ENCODE results near the gene CLDND1. TPM values are rescaled to one million over a fixed set of nuclear protein-coding genes. Genes with fewer than 3 reads are reported as not detected.

The CLDND1 gene
- total RNA-seq, 2 experiments from 2014 or later: 190 to 198 TPM

DNA sequence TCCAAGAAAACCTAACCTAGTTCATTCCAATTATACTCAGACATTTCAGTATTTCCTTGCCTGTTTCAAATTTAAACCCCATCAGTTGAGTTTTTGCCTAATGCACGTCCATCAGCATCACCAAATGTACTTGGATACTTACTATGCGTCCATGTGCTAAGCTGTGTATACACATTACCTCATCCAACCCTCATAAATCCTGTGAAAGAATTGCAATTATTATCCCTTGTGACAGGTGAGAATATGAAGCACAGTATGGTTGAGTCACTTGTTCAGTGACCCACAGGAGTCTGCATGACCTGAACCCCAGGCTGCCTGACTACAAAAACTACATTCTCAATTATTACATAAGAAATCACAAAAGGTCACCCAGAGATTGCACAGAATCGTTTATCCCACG, 22.7 kb downstream of the CLDND1 start:
- H3K27me3 Mint-ChIP-seq: no peaks in the 10 kb centered on the region
- H3K27ac Mint-ChIP-seq: no peak overlapping the region
- DNase-seq (no peak), ATAC-seq (no peak)
- CTCF ChIA-PET: interaction anchor here (0.7 to 1.2 kb wide), 2 partner anchors 10 to 102 kb away, joined by 3 read pairs; no protein-coding TSS in a partner anchor
- intact Hi-C loops (cut with micrococcal nuclease): no loop called here
- H3K4me3 Mint-ChIP-seq: no peak overlapping the region
- H3K4me1 Mint-ChIP-seq (ENCODE audit: low read depth): peaks cover 16% of the 10 kb centered on the region
- no peaks in the 10 kb centered on the region for H3K9me3 Mint-ChIP-seq
- POLR2A ChIA-PET: no interaction called here
- H3K36me3 Mint-ChIP-seq (ENCODE audit: low read depth): peaks cover 11% of the 10 kb centered on the region
- TF ChIP-seq, protein P1, sequence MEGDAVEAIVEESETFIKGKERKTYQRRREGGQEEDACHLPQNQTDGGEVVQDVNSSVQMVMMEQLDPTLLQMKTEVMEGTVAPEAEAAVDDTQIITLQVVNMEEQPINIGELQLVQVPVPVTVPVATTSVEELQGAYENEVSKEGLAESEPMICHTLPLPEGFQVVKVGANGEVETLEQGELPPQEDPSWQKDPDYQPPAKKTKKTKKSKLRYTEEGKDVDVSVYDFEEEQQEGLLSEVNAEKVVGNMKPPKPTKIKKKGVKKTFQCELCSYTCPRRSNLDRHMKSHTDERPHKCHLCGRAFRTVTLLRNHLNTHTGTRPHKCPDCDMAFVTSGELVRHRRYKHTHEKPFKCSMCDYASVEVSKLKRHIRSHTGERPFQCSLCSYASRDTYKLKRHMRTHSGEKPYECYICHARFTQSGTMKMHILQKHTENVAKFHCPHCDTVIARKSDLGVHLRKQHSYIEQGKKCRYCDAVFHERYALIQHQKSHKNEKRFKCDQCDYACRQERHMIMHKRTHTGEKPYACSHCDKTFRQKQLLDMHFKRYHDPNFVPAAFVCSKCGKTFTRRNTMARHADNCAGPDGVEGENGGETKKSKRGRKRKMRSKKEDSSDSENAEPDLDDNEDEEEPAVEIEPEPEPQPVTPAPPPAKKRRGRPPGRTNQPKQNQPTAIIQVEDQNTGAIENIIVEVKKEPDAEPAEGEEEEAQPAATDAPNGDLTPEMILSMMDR (IDR thresholded peaks at IDR 0.05): no peak

DNA sequence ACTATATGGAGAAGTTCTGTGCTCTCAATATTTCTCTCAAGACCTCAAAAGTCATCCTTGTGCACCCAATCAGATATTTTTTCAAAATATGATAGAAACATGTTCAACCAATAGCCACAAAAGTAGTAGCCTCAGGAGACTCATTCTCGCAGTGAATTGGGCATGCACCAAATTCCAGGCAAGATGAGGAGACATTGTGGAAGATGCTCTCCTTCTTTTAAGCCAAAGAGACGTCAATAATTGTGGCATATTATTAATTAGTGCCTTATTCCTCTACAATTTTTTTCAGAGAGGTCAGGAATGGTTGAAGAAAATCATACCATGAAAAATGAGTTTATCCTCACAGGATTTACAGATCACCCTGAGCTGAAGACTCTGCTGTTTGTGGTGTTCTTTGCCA, 25.3 kb downstream of the CLDND1 start, which contains the start of gene OR5K2:
OR5K2 (plus strand) TSS at position 301 of the 400 bp plus-strand sequence; CDS start at position 301, 0 bp downstream.
- intact Hi-C loops (cut with micrococcal nuclease): no loop called here
- Mint-ChIP-seq H3K4me3 (no peak within 1 kb of the TSS), H3K4me1 (ENCODE audit: low read depth) (peaks cover 3% of the 10 kb centered on the region), H3K27me3 (peaks cover 2% of the 10 kb centered on the region), H3K9me3 (no peaks in the 10 kb centered on the region), H3K36me3 (ENCODE audit: low read depth) (peaks cover 2% of the 10 kb centered on the region), H3K27ac (no peak within 1 kb of the TSS)
- ATAC-seq (no peak), DNase-seq (no peak)
- ChIA-PET POLR2A (no interaction called here), CTCF (interaction anchor here (0.9 kb wide), 1 partner anchor 14 kb away, joined by 3 read pairs; no protein-coding TSS in a partner anchor)
- TF ChIP-seq, protein P1 (IDR thresholded peaks at IDR 0.05): no peak

DNA sequence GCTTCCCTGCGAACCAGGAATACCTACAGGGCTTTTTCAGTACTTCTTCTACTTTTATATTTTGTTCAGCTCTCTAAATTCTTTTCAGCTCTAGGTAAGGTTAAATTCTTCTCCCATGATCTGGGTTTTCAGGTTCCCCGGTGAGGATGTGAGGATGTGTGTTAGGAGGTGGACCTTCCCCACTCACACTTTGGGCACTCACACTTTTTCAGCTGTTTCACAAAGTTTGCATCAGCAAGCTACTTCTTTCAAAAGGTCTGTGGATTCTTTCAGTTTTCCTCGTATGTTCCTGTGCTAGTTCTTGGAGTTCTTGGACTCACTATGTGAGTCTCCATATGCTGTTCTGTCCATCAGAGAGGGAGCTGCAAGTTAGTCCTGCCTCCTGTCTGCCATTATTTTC, 39.1 kb downstream of the CLDND1 start:
- Mint-ChIP-seq H3K27me3 (peaks cover 2% of the 10 kb centered on the region), H3K4me1 (ENCODE audit: low read depth) (no peaks in the 10 kb centered on the region), H3K4me3 (no peak overlapping the region), H3K9me3 (peaks cover 37% of the 10 kb centered on the region), H3K36me3 (ENCODE audit: low read depth) (peaks cover 12% of the 10 kb centered on the region), H3K27ac (no peak overlapping the region)
- intact Hi-C loops (cut with micrococcal nuclease): no loop called here
- ATAC-seq (no peak), DNase-seq (no peak)
- TF ChIP-seq, protein P1 (IDR thresholded peaks at IDR 0.05): no peak
- POLR2A ChIA-PET: no interaction called here
- CTCF ChIA-PET: interaction anchor here (1.2 to 1.7 kb wide), 3 partner anchors 13 to 334 kb away, joined by 3 to 4 read pairs (median 3); no protein-coding TSS in a partner anchor

- DNase-seq (no peak), ATAC-seq (no peak)
- Mint-ChIP-seq H3K36me3 (ENCODE audit: low read depth) (peaks cover 6% of the 10 kb centered on the region), H3K27me3 (peaks cover 2% of the 10 kb centered on the region), H3K4me3 (no peak overlapping the region), H3K9me3 (peaks cover 31% of the 10 kb centered on the region), H3K4me1 (ENCODE audit: low read depth) (no peaks in the 10 kb centered on the region), H3K27ac (no peak overlapping the region)
- TF ChIP-seq, protein P1 (IDR thresholded peaks at IDR 0.05): no peak
- ChIA-PET CTCF (interaction anchor here (1.2 to 1.7 kb wide), 3 partner anchors 14 to 334 kb away, joined by 3 to 4 read pairs (median 3); no protein-coding TSS in a partner anchor), POLR2A (no interaction called here)
- intact Hi-C loops (cut with micrococcal nuclease): no loop called here
These were observed 39.8 kb downstream of the CLDND1 start for GRCh38 chr3:98482717-98483482.

Other genes with a start within 250 kb of the CLDND1 start
- gene OR5H2, start 240.4 kb downstream of the CLDND1 start, total RNA-seq: not detected
- gene OR5K4, start 169.0 kb downstream of the CLDND1 start, total RNA-seq: not detected
- gene OR5K3, start 132.2 kb downstream of the CLDND1 start, total RNA-seq: not detected
- not detected for gene OR5K1, start 59.7 kb downstream of the CLDND1 start, total RNA-seq
- gene OR5K2, start 25.2 kb downstream of the CLDND1 start, total RNA-seq: not detected
- 1 to 10 TPM; 1.4 to 2.2 TPM for gene GPR15, start 9.1 kb upstream of the CLDND1 start, total RNA-seq
- gene CPOX, start 70.7 kb upstream of the CLDND1 start, total RNA-seq: 10 to 100 TPM; 40.5 to 45.3 TPM
- gene ST3GAL6, start 240.4 kb upstream of the CLDND1 start, total RNA-seq: not detected

Data from activated CD8-positive, alpha-beta T cell treated with anti-CD3 and anti-CD28 coated beads for 36 hours (primary cell).